GM18526 (cell line): ENCODE data around the gene SMIM34.
"Not testable (repeated sequence)": the region's sequence is repeated elsewhere in the genome, so short reads cannot be mapped to it uniquely, and the experiment has no call there.

Experiments used
- POLR2A ChIP-seq: IDR thresholded peaks from 3 replicates; pipeline ENCODE4 v1.6.1; 2011; ENCODE audit not compliant: insufficient read length; ENCODE audit errors: extremely low read depth

Gene SMIM34

GRCh38 chr21:34423805-34424204, at the start of gene SMIM34:
TSS of gene SMIM34 (minus strand) at chr21:34423951. CDS start at chr21:34423839, 112 bp downstream.
- not testable (repeated sequence) for TF ChIP-seq POLR2A

DNA sequence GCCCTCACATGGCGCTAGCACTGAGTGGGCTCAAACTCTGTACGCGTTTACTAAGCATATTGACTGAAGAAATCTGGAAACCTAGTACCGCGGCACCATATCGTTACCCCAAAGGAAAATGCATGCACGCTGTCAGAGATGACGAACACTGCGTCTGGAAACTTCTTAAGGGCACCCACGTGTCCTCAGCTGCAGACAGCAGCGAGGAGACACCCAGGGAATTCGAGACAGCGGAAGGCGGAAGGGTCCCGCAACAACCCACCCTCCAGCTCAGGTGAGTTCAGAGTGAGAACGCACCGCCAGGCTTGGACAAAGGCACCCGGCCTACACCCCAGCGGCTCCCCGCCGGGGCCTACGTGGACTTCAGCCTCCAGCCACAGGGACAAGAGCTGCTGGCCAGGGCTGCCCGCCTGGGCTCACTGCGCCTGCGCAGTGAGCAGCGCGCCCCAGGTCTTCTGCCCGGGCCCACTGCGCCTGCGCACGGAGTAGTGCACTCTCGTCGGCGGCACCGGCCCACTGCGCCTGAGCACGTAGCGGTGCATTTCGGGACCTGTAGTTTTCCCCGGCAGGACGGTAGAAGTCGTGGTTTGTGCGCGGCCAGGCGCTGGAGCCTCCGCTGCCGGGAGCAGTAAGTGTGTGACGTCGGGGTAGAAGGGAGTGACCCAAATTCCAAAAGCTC, 48.7 kb downstream of the SMIM34 start, which contains the start of gene SMIM11:
SMIM11 (plus strand) TSS at position 568 of the 679 bp plus-strand sequence. CDS start 3,998 bp downstream, outside the sequence.
- not testable (repeated sequence) for TF ChIP-seq POLR2A

- no peak for TF ChIP-seq POLR2A
These were observed 51.4 kb downstream of the SMIM34 start for GRCh38 chr21:34372321-34372720.

- TF ChIP-seq POLR2A = no peak
These were observed 54.0 kb downstream of the SMIM34 start for GRCh38 chr21:34369741-34370140.
